GM12878 (cell line): ENCODE results near the gene MTHFD1L. TPM values are rescaled to one million over a fixed set of nuclear protein-coding genes. Genes with fewer than 3 reads are reported as not detected.
"Not testable (repeated sequence)": the region's sequence is repeated elsewhere in the genome, so short reads cannot be mapped to it uniquely, and the experiment has no call there.

Source experiments
- ATAC-seq: fragments of 200-7000 bp; cut with Tn5 transposase; 3 replicates; pipeline ENCODE4 v1.9.1; 2020; ENCODE audit warnings: mild to moderate bottlenecking, moderate library complexity
- BruUV-seq: library from RNA; stranded (reverse); fragments of 400-500 nt; replicated peaks from 2 replicates; lab custom pipeline; 2021; lab: Mats Ljungman, UMichigan
- CTCF ChIA-PET: fragments of 300-600 bp; sonication (Branson Sonifier 250); formaldehyde crosslinking; extraction: SDS; loops from one replicate; lab custom pipeline; 2021; ENCODE audit warnings: inconsistent platforms; lab: Yijun Ruan, JAX
- POLR2A ChIA-PET: fragments of 350-600 bp; formaldehyde crosslinking; extraction: SDS; loops from one replicate; lab custom pipeline; 2021; ENCODE audit warnings: inconsistent platforms; lab: Charles Lee
- RAD21 ChIA-PET: fragments of 300-600 bp; sonication (Branson Sonifier 250); formaldehyde crosslinking; loops from one replicate; lab custom pipeline; 2023; ENCODE audit warnings: antibody characterized with exemption; ENCODE audit not compliant: unreplicated experiment; lab: Charles Lee
- SMC1A ChIA-PET: fragments of 300-600 bp; sonication (Branson Sonifier 250); formaldehyde crosslinking; loops from one replicate; lab custom pipeline; 2023; ENCODE audit not compliant: unreplicated experiment, uncharacterized antibody; lab: Charles Lee
- DNase-seq: peaks from one replicate; pipeline ENCODE4 v3.0.0-alpha.2; 2011; ENCODE audit warnings: low read depth, low spot score
- FAIRE-seq: peaks from 3 replicates; lab custom pipeline; 2011; peaks lifted over from hg19 to GRCh38; lab: Jason Lieb, UNC
- H2AFZ ChIP-seq: 2 replicates; pipeline ENCODE4 v1.6.0; 2011; ENCODE audit warnings: low read depth, low read length, control low read depth; ENCODE audit not compliant: control insufficient read depth
- H3K27ac ChIP-seq: 2 replicates; pipeline ENCODE4 v1.5.1; 2011; ENCODE audit warnings: control low read depth; ENCODE audit not compliant: control insufficient read depth, insufficient read depth
- H3K27me3 ChIP-seq, 2 experiments: replicated peaks in 1 of 2; 2 replicates each; pipeline versions ENCODE4 v1.6.0 to v1.6.1; 2011; ENCODE audit warnings: low read length in 1 of 2; ENCODE audit not compliant: control insufficient read depth in 2 of 2, insufficient read depth in 2 of 2
- H3K36me3 ChIP-seq, 2 experiments: 2 replicates each; pipeline ENCODE4 v1.5.1; 2011; ENCODE audit warnings: low read length in 1 of 2; ENCODE audit not compliant: control insufficient read depth in 2 of 2, insufficient read depth in 2 of 2
- H3K4me1 ChIP-seq: 2 replicates; pipeline ENCODE4 v1.6.1; 2011; ENCODE audit warnings: mild to moderate bottlenecking, low read length, moderate library complexity, mixed read lengths; ENCODE audit not compliant: control insufficient read depth, insufficient read depth
- H3K4me2 ChIP-seq: 2 replicates; pipeline ENCODE4 v1.6.0; 2011; ENCODE audit warnings: control low read depth; ENCODE audit not compliant: control insufficient read depth, insufficient read depth
- H3K4me3 ChIP-seq: fragments of 200-600 bp; sonication (generic); 2 replicates; pipeline ENCODE4 v1.5.1; 2016
- H3K79me2 ChIP-seq: 2 replicates; pipeline ENCODE4 v1.6.0; 2011; ENCODE audit warnings: low read length; ENCODE audit not compliant: control insufficient read depth, insufficient read depth
- H3K9ac ChIP-seq: 2 replicates; pipeline ENCODE4 v1.8.0; 2011; ENCODE audit warnings: low read length, control low read depth, mixed read lengths; ENCODE audit not compliant: control insufficient read depth, insufficient read depth
- H3K9me3 ChIP-seq: replicated peaks from 3 replicates; pipeline ENCODE4 v1.5.1; 2011; ENCODE audit warnings: mild to moderate bottlenecking, low read length; ENCODE audit not compliant: control insufficient read depth, insufficient read depth
- H4K20me1 ChIP-seq: 2 replicates; pipeline ENCODE4 v1.6.0; 2011; ENCODE audit not compliant: control insufficient read depth, insufficient read depth
- BHLHE40 ChIP-seq, 2 experiments: fragments of 450-650 bp in 1 of 2; IDR thresholded peaks; 2 replicates each; pipeline ENCODE4 v1.6.1; 2011 to 2017; ENCODE audit warnings: low read depth in 2 of 2, borderline replicate concordance in 1 of 2, improper control_type of control experiment in 1 of 2, low read length in 1 of 2, mild to moderate bottlenecking in 1 of 2
- WGBS: methylation state at CpG from one replicate; pipeline ENCODE4 v1.1.6; 2016; ENCODE audit warnings: low lambda C conversion rate; ENCODE audit not compliant: insufficient replicate concordance, insufficient coverage; ENCODE audit errors: missing lambda C conversion rate; 5-methylcytosine and 5-hydroxymethylcytosine counted together
- in situ Hi-C: fragments of 300-500 bp; cut with MboI; formaldehyde crosslinking; loops from 9 replicates; pipeline ENCODE4 v1.14.3; 2018; ENCODE audit warnings: mixed read lengths
- intact Hi-C: fragments of 100-400 bp; cut with micrococcal nuclease; formaldehyde crosslinking; loops from one replicate; pipeline ENCODE4 v1.14.2; 2022; ENCODE audit not compliant: unreplicated experiment
- polyA plus RNA-seq, 11 experiments: library from polyadenylated mRNA; depleted of rRNA in 4 of 11; unstranded in 6 of 11; stranded (reverse) in 5 of 11; fragments of >200 nt; fragmentation: Nextera tagmentation in 4 of 11; fragmentation: Illumina TruSeq in 1 of 11; extraction: Ambion mirVana in 4 of 11; extraction: Trizol in 1 of 11; gene quantifications; 1 replicate in 1 of 11; 2 replicates in 10 of 11; pipeline versions ENCODE4 v1.2.1 to v1.2.3, GENCODE V29; 2011 to 2016; ENCODE audit warnings: inconsistent platforms in 2 of 11, missing spikeins in 2 of 11, low read depth in 1 of 11
- total RNA-seq, 4 experiments: library from RNA; depleted of rRNA in 3 of 4; stranded (reverse); fragments of >200 nt in 3 of 4; fragmentation: Illumina TruSeq in 1 of 4; extraction: Trizol in 1 of 4; gene quantifications; 2 replicates each; pipeline versions ENCODE4 v1.2.1 to v1.2.3, GENCODE V29; 2013 to 2021

MTHFD1L gene
- total and polyA plus RNA-seq, 10 of the 15 experiments (the other 5 are each of a cell fraction or from before 2014, with no cell fraction given), result 11.7 to 75.5 (median 28.8) TPM

DNA sequence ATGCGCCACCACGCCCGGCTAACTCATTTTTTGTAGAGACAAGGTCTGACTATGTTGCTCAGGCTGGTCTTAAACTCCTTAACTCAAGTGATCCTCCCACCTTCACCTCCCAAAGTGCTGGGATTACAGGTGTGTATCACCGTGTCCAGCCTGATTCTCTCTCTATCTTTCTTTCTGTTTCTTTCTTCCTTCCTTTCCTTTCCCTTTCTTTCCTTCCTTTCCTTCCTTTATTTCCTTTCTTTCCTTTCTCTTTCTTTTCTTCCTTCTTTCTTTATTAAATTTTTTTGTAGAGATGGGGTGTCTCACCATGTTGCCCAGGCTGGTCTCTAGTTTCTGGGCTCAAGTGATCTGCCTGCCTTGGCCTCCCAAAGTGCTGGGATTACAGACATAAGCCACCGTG is 38.7 kb upstream of the MTHFD1L start:
- in situ Hi-C loops, result no loop called here
- Histone ChIP-seq H3K4me3 (no peak overlapping the region), H3K79me2 (no peaks in the 10 kb centered on the region), H3K9me3 (no peaks in the 10 kb centered on the region), H2AFZ (no peak overlapping the region), H3K36me3 (no peaks in the 10 kb centered on the region; a peak in 2 of 4 replicates), H3K27me3 (no peaks in the 10 kb centered on the region), H3K9ac (no peak overlapping the region), H3K27ac (no peak overlapping the region), H4K20me1 (no peaks in the 10 kb centered on the region), H3K4me2 (no peak overlapping the region), H3K4me1 (no peaks in the 10 kb centered on the region)
- ChIA-PET CTCF (interaction anchor here (0.8 kb wide), 1 partner anchor 498 kb away, joined by 3 read pairs; no protein-coding TSS in a partner anchor), SMC1A (no interaction called here), POLR2A (interaction anchor here (0.7 kb wide), 1 partner anchor 60 kb away, joined by 6 read pairs; no protein-coding TSS in a partner anchor), RAD21 (no interaction called here)
- no peak for DNase-seq
- no peak for ATAC-seq
- no peak for TF ChIP-seq BHLHE40 (IDR thresholded peaks at IDR 0.05; ENCODE audit: borderline replicate concordance in 1 of 2, low read depth in 2 of 2, low read length in 1 of 2)
- intact Hi-C loops, result no loop called here
- 88% methylated on average over 5 of the region's 5 CpGs for WGBS
- no TSS peak for BruUV-seq
- no peak for FAIRE-seq

DNA sequence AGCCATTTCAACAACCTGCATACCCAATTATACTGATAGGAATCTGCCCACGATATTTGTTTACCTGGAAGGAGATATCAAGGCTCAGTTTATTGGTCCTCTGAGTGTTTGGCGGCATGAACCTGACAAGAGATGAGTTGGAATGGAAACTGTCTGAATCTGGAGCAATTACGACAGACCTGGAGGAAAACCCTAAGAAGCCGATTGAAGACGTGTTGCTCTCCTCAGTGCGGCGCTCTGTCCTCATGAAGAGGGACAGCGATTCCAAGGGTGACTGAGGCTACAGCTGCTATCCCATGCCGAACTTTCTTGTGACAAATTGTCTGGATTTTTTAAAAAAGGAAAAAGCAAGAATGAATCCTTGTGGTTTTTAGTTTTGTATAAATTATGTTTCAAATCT is 37.4 kb upstream of the MTHFD1L start:
- POLR2A ChIA-PET, H3K36me3 ChIP-seq, H3K4me2 ChIP-seq, H2AFZ ChIP-seq, H3K27ac ChIP-seq, H3K79me2 ChIP-seq, CTCF ChIA-PET, H4K20me1 ChIP-seq, H3K27me3 ChIP-seq, H3K4me3 ChIP-seq, DNase-seq, intact Hi-C loops, BruUV-seq, ATAC-seq, H3K9me3 ChIP-seq, SMC1A ChIA-PET, FAIRE-seq, in situ Hi-C loops, RAD21 ChIA-PET, H3K4me1 ChIP-seq, H3K9ac ChIP-seq: not testable (repeated sequence)
- 97% methylated on average over 9 of the region's 9 CpGs for WGBS
